K562 (cell line): Measurements from ENCODE around the gene TOR1A. TPM values are rescaled to one million over a fixed set of nuclear protein-coding genes. Genes with fewer than 3 reads are reported as not detected.
A peak's percentile ranks its signal among the peaks of the same experiment; 100 is the strongest.

Experiments used
- BRD4 ChIP-seq: fragments of 200-600 bp; sonication (generic); IDR thresholded peaks from 2 replicates; pipeline ENCODE4 v1.6.1; 2017; ENCODE audit warnings: inconsistent platforms
- CHD4 ChIP-seq: fragments of 200-600 bp; sonication (generic); IDR thresholded peaks from 3 replicates; pipeline ENCODE4 v1.6.1; 2012; ENCODE audit warnings: low read depth, mild to moderate bottlenecking, mixed read lengths, low read length, inconsistent platforms; ENCODE audit not compliant: insufficient read depth, insufficient replicate concordance, poor library complexity, severe bottlenecking
- ELF4 ChIP-seq: fragments of 450-650 bp; formaldehyde crosslinking; IDR thresholded peaks from 2 replicates; pipeline ENCODE4 v1.4.0; 2022; ENCODE audit warnings: missing genetic modification characterization
- ESRRA ChIP-seq: fragments of 450-650 bp; IDR thresholded peaks from 2 replicates; pipeline ENCODE4 v1.6.1; 2014; ENCODE audit warnings: low read depth, mild to moderate bottlenecking, moderate library complexity, borderline replicate concordance
- HIVEP1 ChIP-seq: fragments of 250-450 bp; sonication (Bioruptor Pico); IDR thresholded peaks from 2 replicates; pipeline ENCODE4 v1.4.0; 2020; ENCODE audit warnings: mild to moderate bottlenecking
- HOXB6 ChIP-seq: fragments of 250-450 bp; sonication (Bioruptor Pico); IDR thresholded peaks from 2 replicates; pipeline ENCODE4 v1.5.1; 2022; ENCODE audit warnings: mild to moderate bottlenecking, borderline replicate concordance
- MEF2A ChIP-seq: IDR thresholded peaks from 2 replicates; pipeline ENCODE4 v1.6.1; 2011; ENCODE audit warnings: low read depth, mild to moderate bottlenecking, low read length, moderate library complexity; ENCODE audit not compliant: control insufficient read depth
- MTA2 ChIP-seq: fragments of 450-650 bp; IDR thresholded peaks from 2 replicates; pipeline ENCODE4 v1.6.1; 2016; ENCODE audit warnings: low read depth
- NCOA6 ChIP-seq: fragments of 450-650 bp; IDR thresholded peaks from 2 replicates; pipeline ENCODE4 v1.6.1; 2017; ENCODE audit warnings: mild to moderate bottlenecking
- NFIC ChIP-seq: fragments of 450-650 bp; IDR thresholded peaks from 2 replicates; pipeline ENCODE4 v1.6.1; 2017; ENCODE audit warnings: mild to moderate bottlenecking, inconsistent platforms
- SIN3B ChIP-seq: fragments of 450-650 bp; IDR thresholded peaks from 2 replicates; pipeline ENCODE4 v1.6.1; 2017; ENCODE audit warnings: low read depth, mild to moderate bottlenecking, moderate library complexity
- SRF ChIP-seq, 2 experiments: fragments of 250-450, 450-650 bp in 1 of 2; sonication (Bioruptor Pico) in 1 of 2; sonication (generic) in 1 of 2; formaldehyde crosslinking; IDR thresholded peaks; 2 replicates each; pipeline versions ENCODE4 v1.5.0 to v1.5.1; 2020 to 2022; ENCODE audit warnings: mild to moderate bottlenecking in 1 of 2, missing genetic modification reagents in 1 of 2
- TCF3 ChIP-seq: sonication (generic); formaldehyde crosslinking; IDR thresholded peaks from 2 replicates; pipeline ENCODE4 v1.4.0; 2020; ENCODE audit warnings: mild to moderate bottlenecking, missing genetic modification reagents
- U2AF2 ChIP-seq: fragments of 200-400 bp; formaldehyde crosslinking; optimal IDR thresholded peaks from 2 replicates; pipeline ENCODE3; 2017; ENCODE audit warnings: low read depth, mild to moderate bottlenecking, low read length
- ZNF695 ChIP-seq: fragments of 450-650 bp; formaldehyde crosslinking; IDR thresholded peaks from 2 replicates; pipeline ENCODE4 v1.4.0; 2020; ENCODE audit warnings: mild to moderate bottlenecking, moderate library complexity
- polyA plus RNA-seq, 8 experiments: library from polyadenylated mRNA; depleted of rRNA in 4 of 8; stranded (reverse) in 5 of 8; unstranded in 3 of 8; fragments of >200 nt; fragmentation: Nextera tagmentation in 2 of 8; fragmentation: Illumina TruSeq in 1 of 8; extraction: Ambion mirVana in 2 of 8; extraction: Trizol in 1 of 8; gene quantifications; 2 replicates each; pipeline versions ENCODE4 v1.2.1 to v1.2.3, GENCODE V29; 2011 to 2014; ENCODE audit warnings: inconsistent platforms in 1 of 8, missing spikeins in 1 of 8
- total RNA-seq, 7 experiments: library from RNA; depleted of rRNA in 6 of 7; stranded (reverse); fragments of >200 nt in 6 of 7; fragmentation: Illumina TruSeq in 2 of 7; extraction: Trizol in 2 of 7; gene quantifications; 2 replicates each; pipeline versions ENCODE4 v1.2.1 to v1.2.3, GENCODE V29; 2011 to 2021; ENCODE audit warnings: low replicate concordance in 1 of 7
- TF ChIP-seq, protein P1 (sequence below), 2 experiments: fragments of 450-650 bp; formaldehyde crosslinking in 1 of 2; IDR thresholded peaks; 2 replicates each; pipeline versions ENCODE4 v1.4.0 to v1.6.1; 2014 to 2020; ENCODE audit warnings: mild to moderate bottlenecking in 2 of 2, borderline replicate concordance in 1 of 2, low read depth in 1 of 2
- TF ChIP-seq, protein P2 (sequence below), 2 experiments: fragments of 450-650 bp; IDR thresholded peaks; 2 replicates each; pipeline ENCODE4 v1.6.1; 2016
- TF ChIP-seq, protein P3 (sequence below): IDR thresholded peaks from 3 replicates; pipeline ENCODE4 v1.6.1; 2011; ENCODE audit warnings: borderline replicate concordance, mild to moderate bottlenecking; ENCODE audit not compliant: insufficient read length, insufficient read depth

The TOR1A gene
- total and polyA plus RNA-seq, 9 of the 15 experiments (the other 6 are each of a cell fraction or from before 2014, with no cell fraction given), result 4.5 to 85.8 (median 51.3) TPM

DNA sequence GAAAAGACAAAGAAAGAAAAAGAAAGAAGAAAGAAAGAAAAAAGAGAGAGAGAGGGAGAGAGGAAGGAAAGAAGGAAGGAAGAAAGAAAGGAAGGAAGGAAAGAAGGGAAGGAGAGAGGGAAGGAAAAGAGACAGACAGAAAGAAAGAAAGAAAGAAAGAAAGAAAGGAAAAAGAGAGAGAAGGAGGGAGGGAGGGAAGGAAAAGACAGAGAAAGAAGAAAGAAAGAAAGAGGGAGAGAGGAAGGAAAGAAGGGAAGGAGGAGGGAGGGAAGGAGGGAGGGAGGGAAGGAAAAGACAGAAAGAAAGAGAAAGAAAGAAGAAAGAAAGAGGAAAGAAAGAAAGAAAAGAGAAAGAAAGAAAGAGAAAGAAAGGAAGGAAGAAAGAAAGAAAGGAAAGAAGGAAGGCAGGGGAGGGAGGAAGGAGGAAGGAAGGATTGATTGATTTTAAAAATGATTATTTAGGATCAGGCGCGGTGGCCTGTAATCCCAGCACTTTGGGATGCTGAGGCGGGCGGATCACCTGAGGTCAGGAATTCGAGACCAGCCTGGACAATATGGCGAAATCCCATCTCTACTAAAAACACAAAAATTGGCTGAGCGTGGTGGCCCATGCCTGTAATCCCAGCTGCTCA lies 44.3 kb downstream of the TOR1A start (continued):
- TF ChIP-seq, protein P1, sequence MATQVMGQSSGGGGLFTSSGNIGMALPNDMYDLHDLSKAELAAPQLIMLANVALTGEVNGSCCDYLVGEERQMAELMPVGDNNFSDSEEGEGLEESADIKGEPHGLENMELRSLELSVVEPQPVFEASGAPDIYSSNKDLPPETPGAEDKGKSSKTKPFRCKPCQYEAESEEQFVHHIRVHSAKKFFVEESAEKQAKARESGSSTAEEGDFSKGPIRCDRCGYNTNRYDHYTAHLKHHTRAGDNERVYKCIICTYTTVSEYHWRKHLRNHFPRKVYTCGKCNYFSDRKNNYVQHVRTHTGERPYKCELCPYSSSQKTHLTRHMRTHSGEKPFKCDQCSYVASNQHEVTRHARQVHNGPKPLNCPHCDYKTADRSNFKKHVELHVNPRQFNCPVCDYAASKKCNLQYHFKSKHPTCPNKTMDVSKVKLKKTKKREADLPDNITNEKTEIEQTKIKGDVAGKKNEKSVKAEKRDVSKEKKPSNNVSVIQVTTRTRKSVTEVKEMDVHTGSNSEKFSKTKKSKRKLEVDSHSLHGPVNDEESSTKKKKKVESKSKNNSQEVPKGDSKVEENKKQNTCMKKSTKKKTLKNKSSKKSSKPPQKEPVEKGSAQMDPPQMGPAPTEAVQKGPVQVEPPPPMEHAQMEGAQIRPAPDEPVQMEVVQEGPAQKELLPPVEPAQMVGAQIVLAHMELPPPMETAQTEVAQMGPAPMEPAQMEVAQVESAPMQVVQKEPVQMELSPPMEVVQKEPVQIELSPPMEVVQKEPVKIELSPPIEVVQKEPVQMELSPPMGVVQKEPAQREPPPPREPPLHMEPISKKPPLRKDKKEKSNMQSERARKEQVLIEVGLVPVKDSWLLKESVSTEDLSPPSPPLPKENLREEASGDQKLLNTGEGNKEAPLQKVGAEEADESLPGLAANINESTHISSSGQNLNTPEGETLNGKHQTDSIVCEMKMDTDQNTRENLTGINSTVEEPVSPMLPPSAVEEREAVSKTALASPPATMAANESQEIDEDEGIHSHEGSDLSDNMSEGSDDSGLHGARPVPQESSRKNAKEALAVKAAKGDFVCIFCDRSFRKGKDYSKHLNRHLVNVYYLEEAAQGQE (IDR thresholded peaks at IDR 0.05; ENCODE audit: borderline replicate concordance), result no peak
- TF ChIP-seq, protein P1 (CRISPR knock-in tag; IDR thresholded peaks at IDR 0.05; ENCODE audit: low read depth), result no peak
- TF ChIP-seq SIN3B (no peak), ESRRA (no peak), NFIC (0 out of 2 replicates have a peak, but pooled peaks have one; percentile 4), ZNF695 (CRISPR knock-in tag) (no peak), NCOA6 (no peak), MEF2A (no peak), SRF (CRISPR knock-in tag; IDR thresholded peaks at IDR 0.05) (no peak), CHD4 (no peak), ELF4 (CRISPR knock-in tag) (peak; percentile 89; the same call in 1 of the 2 replicates), TCF3 (no peak), HOXB6 (CRISPR knock-in tag) (no peak), MTA2 (peak; percentile 42), BRD4 (no peak), HIVEP1 (CRISPR knock-in tag) (no peak), U2AF2 (no peak)
- TF ChIP-seq, protein P2, sequence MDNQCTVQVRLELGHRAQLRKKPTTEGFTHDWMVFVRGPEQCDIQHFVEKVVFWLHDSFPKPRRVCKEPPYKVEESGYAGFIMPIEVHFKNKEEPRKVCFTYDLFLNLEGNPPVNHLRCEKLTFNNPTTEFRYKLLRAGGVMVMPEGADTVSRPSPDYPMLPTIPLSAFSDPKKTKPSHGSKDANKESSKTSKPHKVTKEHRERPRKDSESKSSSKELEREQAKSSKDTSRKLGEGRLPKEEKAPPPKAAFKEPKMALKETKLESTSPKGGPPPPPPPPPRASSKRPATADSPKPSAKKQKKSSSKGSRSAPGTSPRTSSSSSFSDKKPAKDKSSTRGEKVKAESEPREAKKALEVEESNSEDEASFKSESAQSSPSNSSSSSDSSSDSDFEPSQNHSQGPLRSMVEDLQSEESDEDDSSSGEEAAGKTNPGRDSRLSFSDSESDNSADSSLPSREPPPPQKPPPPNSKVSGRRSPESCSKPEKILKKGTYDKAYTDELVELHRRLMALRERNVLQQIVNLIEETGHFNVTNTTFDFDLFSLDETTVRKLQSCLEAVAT (IDR thresholded peaks at IDR 0.05), result peak in 1 of 2 experiments; percentile 61; a peak in 1 of 4 replicates
- TF ChIP-seq, protein P3, sequence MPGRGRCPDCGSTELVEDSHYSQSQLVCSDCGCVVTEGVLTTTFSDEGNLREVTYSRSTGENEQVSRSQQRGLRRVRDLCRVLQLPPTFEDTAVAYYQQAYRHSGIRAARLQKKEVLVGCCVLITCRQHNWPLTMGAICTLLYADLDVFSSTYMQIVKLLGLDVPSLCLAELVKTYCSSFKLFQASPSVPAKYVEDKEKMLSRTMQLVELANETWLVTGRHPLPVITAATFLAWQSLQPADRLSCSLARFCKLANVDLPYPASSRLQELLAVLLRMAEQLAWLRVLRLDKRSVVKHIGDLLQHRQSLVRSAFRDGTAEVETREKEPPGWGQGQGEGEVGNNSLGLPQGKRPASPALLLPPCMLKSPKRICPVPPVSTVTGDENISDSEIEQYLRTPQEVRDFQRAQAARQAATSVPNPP, result no peak
